Transverse colon (tissue), 4 donors: ENCODE data around the gene COP1.

Experiments used
- CTCF ChIP-seq, 5 experiments: fragments of 200-600 bp in 3 of 5; fragments of 450-650 bp in 2 of 5; sonication (generic) in 3 of 5; IDR thresholded peaks; 1 replicate in 2 of 5; 2 replicates in 3 of 5; pipeline ENCODE4 v1.5.1; 2016 to 2017; ENCODE audit warnings: antibody characterized with exemption in 5 of 5, inconsistent platforms in 3 of 5, mild to moderate bottlenecking in 2 of 5, moderate library complexity in 1 of 5
- EP300 ChIP-seq: sonication (generic); formaldehyde crosslinking; IDR thresholded peaks from one replicate; pipeline ENCODE4 v1.6.1; 2017; ENCODE audit warnings: antibody characterized with exemption, low read depth
- POLR2A ChIP-seq: fragments of 450-650 bp; IDR thresholded peaks from one replicate; pipeline ENCODE4 v1.6.1; 2016; ENCODE audit warnings: antibody characterized with exemption, mild to moderate bottlenecking, moderate library complexity
- POLR2AphosphoS5 ChIP-seq, 3 donors: sonication (generic); formaldehyde crosslinking; IDR thresholded peaks; one replicate each; pipeline ENCODE4 v1.6.1; 2016; ENCODE audit warnings: antibody characterized with exemption in 3 of 3

GRCh38 chr1:175906370-175906769, 300.7 kb downstream of the COP1 start:
- TF ChIP-seq CTCF (IDR thresholded peaks at IDR 0.05) (no peak), POLR2A (no peak), POLR2AphosphoS5 (IDR thresholded peaks at IDR 0.05) (no peak), EP300 (no peak)
